ENCODE data around the gene TFEB. TPM values are rescaled to one million over a fixed set of nuclear protein-coding genes. Genes with fewer than 3 reads are reported as not detected.

Gene TFEB
- total and polyA plus RNA-seq, 2 of the 8 experiments (the other 6 are each of a cell fraction or from before 2014, with no cell fraction given): 2.3 to 6.7 TPM

DNA sequence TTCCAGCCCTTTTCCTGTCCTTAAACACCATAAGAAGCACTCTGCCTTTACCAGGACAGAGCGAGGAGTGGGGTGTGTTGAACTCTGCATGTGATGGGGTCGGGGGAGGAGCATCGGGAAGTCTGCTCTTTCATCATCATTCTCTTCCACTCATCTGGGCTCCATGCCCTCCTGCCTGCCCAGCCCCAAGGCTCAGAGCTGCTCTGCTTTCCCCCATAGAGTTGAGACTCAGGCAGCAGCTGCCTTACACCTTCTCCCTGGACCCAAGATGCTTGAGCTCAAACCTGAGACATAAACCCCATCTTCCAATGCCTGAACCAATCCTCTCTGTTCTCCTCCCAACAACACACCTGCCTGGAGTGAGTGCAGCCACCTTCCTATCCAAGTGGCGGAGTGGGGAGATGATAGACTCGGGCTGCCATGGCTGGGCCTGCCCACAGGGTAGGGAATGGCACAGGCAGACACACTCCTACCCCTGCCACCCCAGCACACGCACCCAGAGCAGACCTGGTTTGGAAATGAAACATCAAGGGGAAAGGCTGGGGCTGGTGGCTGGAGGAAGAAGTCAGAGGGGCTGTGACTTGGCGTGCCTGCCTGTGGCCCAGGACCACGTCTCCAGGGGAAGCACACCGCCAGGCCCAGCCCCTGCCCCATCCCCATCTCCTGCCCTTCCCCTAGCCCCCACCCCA, 28.4 kb downstream of the TFEB start (continued):
- TF ChIP-seq KDM1A (IDR thresholded peaks at IDR 0.05; ENCODE audit: borderline replicate concordance, low read length) (no peak), YY1 (IDR thresholded peaks at IDR 0.05; ENCODE audit: low read depth, low read length) (no peak), SIN3A (conservative IDR thresholded peaks at IDR 0.05 in 1 of 2, IDR thresholded peaks at IDR 0.05 in 1 of 2; ENCODE audit: low read depth in 1 of 2, low read length in 2 of 2) (no peak), GABPA (IDR thresholded peaks at IDR 0.05; ENCODE audit: borderline replicate concordance, insufficient read depth, low read length) (no peak), POLR2AphosphoS5 (IDR thresholded peaks at IDR 0.05; ENCODE audit: low read depth, low read length) (no peak), SIRT6 (IDR thresholded peaks at IDR 0.05; ENCODE audit: low read length) (no peak), MAFK (IDR thresholded peaks at IDR 0.05; ENCODE audit: low read depth, low read length) (no peak)
- TF ChIP-seq, protein P1, sequence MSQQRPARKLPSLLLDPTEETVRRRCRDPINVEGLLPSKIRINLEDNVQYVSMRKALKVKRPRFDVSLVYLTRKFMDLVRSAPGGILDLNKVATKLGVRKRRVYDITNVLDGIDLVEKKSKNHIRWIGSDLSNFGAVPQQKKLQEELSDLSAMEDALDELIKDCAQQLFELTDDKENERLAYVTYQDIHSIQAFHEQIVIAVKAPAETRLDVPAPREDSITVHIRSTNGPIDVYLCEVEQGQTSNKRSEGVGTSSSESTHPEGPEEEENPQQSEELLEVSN (IDR thresholded peaks at IDR 0.05): no peak
